IPS-20b (cell line): ENCODE results near the gene CRTAC1.

Experiments used
- H3K27ac ChIP-seq: one replicate; pipeline ENCODE4 v1.5.1; 2013; ENCODE audit warnings: low read length
- H3K27me3 ChIP-seq: 2 replicates; pipeline ENCODE4 v1.6.1; 2013; ENCODE audit warnings: mild to moderate bottlenecking, low read length, inconsistent platforms; ENCODE audit not compliant: insufficient read depth
- H3K36me3 ChIP-seq: 2 replicates; pipeline ENCODE4 v1.6.1; 2013; ENCODE audit warnings: low read depth, mild to moderate bottlenecking, inconsistent platforms, low read length, moderate library complexity; ENCODE audit not compliant: insufficient read depth
- H3K4me1 ChIP-seq: 2 replicates; pipeline ENCODE4 v1.6.1; 2013; ENCODE audit warnings: mild to moderate bottlenecking, control low read depth, inconsistent platforms, low read length, moderate library complexity; ENCODE audit not compliant: insufficient read depth
- H3K4me3 ChIP-seq: 2 replicates; pipeline ENCODE4 v1.5.1; 2013; ENCODE audit warnings: mild to moderate bottlenecking, low read length, inconsistent platforms
- H3K9ac ChIP-seq: 2 replicates; pipeline ENCODE4 v1.6.1; 2013; ENCODE audit warnings: low read depth, mild to moderate bottlenecking, inconsistent platforms, low read length, moderate library complexity
- H3K9me3 ChIP-seq: 2 replicates; pipeline ENCODE4 v1.6.1; 2013; ENCODE audit warnings: mild to moderate bottlenecking, low read depth, low read length, inconsistent platforms; ENCODE audit not compliant: insufficient read depth

The CRTAC1 gene

GRCh38 chr10:97932932-97933530 is 97.4 kb downstream of the CRTAC1 start:
- Histone ChIP-seq H3K9me3 (no peaks in the 10 kb centered on the region), H3K27ac (no peak overlapping the region), H3K4me1 (no peaks in the 10 kb centered on the region), H3K27me3 (peaks cover 4% of the 10 kb centered on the region; the same call in 1 of the 2 replicates), H3K4me3 (no peak overlapping the region), H3K9ac (no peak overlapping the region), H3K36me3 (no peaks in the 10 kb centered on the region)

GRCh38 chr10:97931041-97931440 is 99.4 kb downstream of the CRTAC1 start:
- no peaks in the 10 kb centered on the region for H3K9me3 ChIP-seq
- peaks cover 4% of the 10 kb centered on the region; the same call in 1 of the 2 replicates for H3K27me3 ChIP-seq
- no peak overlapping the region for H3K9ac ChIP-seq
- no peaks in the 10 kb centered on the region for H3K36me3 ChIP-seq
- H3K27ac ChIP-seq = no peak overlapping the region
- no peaks in the 10 kb centered on the region for H3K4me1 ChIP-seq
- H3K4me3 ChIP-seq = no peak overlapping the region

- Histone ChIP-seq H3K36me3 (no peaks in the 10 kb centered on the region), H3K9ac (no peak overlapping the region), H3K4me1 (no peaks in the 10 kb centered on the region), H3K27ac (no peak overlapping the region), H3K27me3 (peaks cover 4% of the 10 kb centered on the region; the same call in 1 of the 2 replicates), H3K4me3 (no peak overlapping the region), H3K9me3 (no peaks in the 10 kb centered on the region)
Observed at GRCh38 chr10:97928897-97929296, 101.5 kb downstream of the CRTAC1 start.

GRCh38 chr10:97927622-97928021 is 102.8 kb downstream of the CRTAC1 start:
- peaks cover 4% of the 10 kb centered on the region; the same call in 1 of the 2 replicates for H3K27me3 ChIP-seq
- H3K4me3 ChIP-seq = no peak overlapping the region
- no peak overlapping the region for H3K9ac ChIP-seq
- no peaks in the 10 kb centered on the region for H3K4me1 ChIP-seq
- no peaks in the 10 kb centered on the region for H3K9me3 ChIP-seq
- H3K36me3 ChIP-seq = no peaks in the 10 kb centered on the region
- H3K27ac ChIP-seq = no peak overlapping the region

GRCh38 chr10:97926055-97926454 is 104.4 kb downstream of the CRTAC1 start:
- H3K4me1 ChIP-seq = no peaks in the 10 kb centered on the region
- H3K9me3 ChIP-seq = no peaks in the 10 kb centered on the region
- no peak overlapping the region for H3K27ac ChIP-seq
- peaks cover 4% of the 10 kb centered on the region; the same call in 1 of the 2 replicates for H3K27me3 ChIP-seq
- H3K36me3 ChIP-seq = no peaks in the 10 kb centered on the region
- H3K9ac ChIP-seq = no peak overlapping the region
- no peak overlapping the region for H3K4me3 ChIP-seq

GRCh38 chr10:97925308-97925938 is 105.0 kb downstream of the CRTAC1 start:
- no peak overlapping the region for H3K27ac ChIP-seq

GRCh38 chr10:97924678-97925077 is 105.7 kb downstream of the CRTAC1 start:
- Histone ChIP-seq H3K4me1 (no peaks in the 10 kb centered on the region), H3K27ac (no peak overlapping the region), H3K9me3 (no peaks in the 10 kb centered on the region), H3K9ac (no peak overlapping the region), H3K4me3 (no peak overlapping the region), H3K36me3 (no peaks in the 10 kb centered on the region), H3K27me3 (peaks cover 4% of the 10 kb centered on the region; the same call in 1 of the 2 replicates)

More at GRCh38 chr10:97925308-97925938, 105.0 kb downstream of the CRTAC1 start:
- H3K4me3 ChIP-seq = no peak overlapping the region
- H3K36me3 ChIP-seq = no peaks in the 10 kb centered on the region
- no peaks in the 10 kb centered on the region for H3K4me1 ChIP-seq
- no peak overlapping the region for H3K9ac ChIP-seq
- no peaks in the 10 kb centered on the region for H3K9me3 ChIP-seq
- H3K27me3 ChIP-seq = peaks cover 4% of the 10 kb centered on the region; the same call in 1 of the 2 replicates

- no peak overlapping the region for H3K27ac ChIP-seq
- no peak overlapping the region for H3K4me3 ChIP-seq
- no peaks in the 10 kb centered on the region for H3K9me3 ChIP-seq
- H3K4me1 ChIP-seq = no peaks in the 10 kb centered on the region
- no peak overlapping the region for H3K9ac ChIP-seq
- H3K36me3 ChIP-seq = no peaks in the 10 kb centered on the region
- H3K27me3 ChIP-seq = peaks cover 2% of the 10 kb centered on the region; the same call in 1 of the 2 replicates
Observed at GRCh38 chr10:97923476-97923875, 106.9 kb downstream of the CRTAC1 start.

- Histone ChIP-seq H3K27me3 (no peaks in the 10 kb centered on the region; the same call in 1 of the 2 replicates), H3K9me3 (no peaks in the 10 kb centered on the region), H3K4me1 (no peaks in the 10 kb centered on the region), H3K27ac (no peak overlapping the region), H3K9ac (no peak overlapping the region), H3K36me3 (no peaks in the 10 kb centered on the region), H3K4me3 (no peak overlapping the region)
Observed at GRCh38 chr10:97923057-97923456, 107.4 kb downstream of the CRTAC1 start.

- Histone ChIP-seq H3K9me3 (no peaks in the 10 kb centered on the region), H3K36me3 (no peaks in the 10 kb centered on the region), H3K27ac (no peak overlapping the region), H3K4me1 (no peaks in the 10 kb centered on the region), H3K27me3 (peaks cover 2% of the 10 kb centered on the region; the same call in 1 of the 2 replicates), H3K4me3 (no peak overlapping the region), H3K9ac (no peak overlapping the region)
Observed at GRCh38 chr10:97922022-97922758, 108.2 kb downstream of the CRTAC1 start.

GRCh38 chr10:97921581-97922021 is 108.8 kb downstream of the CRTAC1 start:
- Histone ChIP-seq H3K27me3 (peaks cover 7% of the 10 kb centered on the region; the same call in 1 of the 2 replicates), H3K9me3 (no peaks in the 10 kb centered on the region), H3K27ac (no peak overlapping the region), H3K4me1 (no peaks in the 10 kb centered on the region), H3K9ac (no peak overlapping the region), H3K4me3 (no peak overlapping the region), H3K36me3 (no peaks in the 10 kb centered on the region)
